DMS 273 treated with DMSO at 0.1 percent for 48 hours (cell line): ENCODE data around the gene MPEG1.

Source experiments
- DNase-seq: peaks from one replicate; lab custom pipeline; 2025; lab: John Stamatoyannopoulos, UW

Gene MPEG1

DNA sequence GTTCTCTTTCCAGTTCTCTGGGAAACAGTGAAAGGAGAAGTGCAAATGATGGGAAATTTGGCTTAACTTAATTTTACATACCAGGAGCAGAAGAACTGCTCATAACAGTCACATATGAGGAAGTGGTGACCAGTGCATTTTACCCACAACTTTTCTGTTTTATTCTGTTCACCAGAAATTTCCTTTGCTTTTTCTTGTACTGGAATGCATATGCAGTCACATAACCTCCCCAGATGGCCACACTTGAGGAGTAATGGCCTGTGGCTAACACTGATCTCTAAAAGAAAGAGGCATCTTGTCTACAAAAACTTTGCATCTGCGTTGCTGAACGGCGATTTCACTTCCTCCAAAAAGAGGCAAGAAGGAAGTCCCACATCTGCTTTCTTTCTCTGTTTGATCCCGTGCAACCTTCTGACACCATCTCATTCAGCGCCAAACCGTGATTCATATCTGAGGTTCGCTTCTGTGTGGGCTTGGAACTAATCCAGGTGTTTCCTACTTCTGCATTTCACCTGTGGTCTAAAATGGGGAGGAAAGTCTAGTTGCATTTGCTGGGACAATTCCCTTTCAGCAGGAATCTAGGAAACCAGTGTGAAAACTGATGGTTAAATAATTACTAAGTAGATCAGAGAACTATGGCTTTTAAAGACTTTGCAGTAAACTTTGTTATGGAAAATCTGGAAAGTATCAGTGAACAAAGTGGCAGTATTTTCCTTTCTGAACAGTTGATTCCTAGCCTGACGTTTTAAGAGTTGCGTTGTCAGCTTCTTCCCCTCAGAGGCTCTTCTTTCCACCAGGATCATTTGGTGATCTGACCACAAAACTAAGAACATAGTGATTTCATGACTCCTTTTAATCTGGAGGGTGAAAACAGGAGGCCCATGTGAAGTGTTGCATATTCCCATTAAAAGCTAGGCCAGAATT, 4.2 kb upstream of the MPEG1 start:
- no peak for DNase-seq

DNA sequence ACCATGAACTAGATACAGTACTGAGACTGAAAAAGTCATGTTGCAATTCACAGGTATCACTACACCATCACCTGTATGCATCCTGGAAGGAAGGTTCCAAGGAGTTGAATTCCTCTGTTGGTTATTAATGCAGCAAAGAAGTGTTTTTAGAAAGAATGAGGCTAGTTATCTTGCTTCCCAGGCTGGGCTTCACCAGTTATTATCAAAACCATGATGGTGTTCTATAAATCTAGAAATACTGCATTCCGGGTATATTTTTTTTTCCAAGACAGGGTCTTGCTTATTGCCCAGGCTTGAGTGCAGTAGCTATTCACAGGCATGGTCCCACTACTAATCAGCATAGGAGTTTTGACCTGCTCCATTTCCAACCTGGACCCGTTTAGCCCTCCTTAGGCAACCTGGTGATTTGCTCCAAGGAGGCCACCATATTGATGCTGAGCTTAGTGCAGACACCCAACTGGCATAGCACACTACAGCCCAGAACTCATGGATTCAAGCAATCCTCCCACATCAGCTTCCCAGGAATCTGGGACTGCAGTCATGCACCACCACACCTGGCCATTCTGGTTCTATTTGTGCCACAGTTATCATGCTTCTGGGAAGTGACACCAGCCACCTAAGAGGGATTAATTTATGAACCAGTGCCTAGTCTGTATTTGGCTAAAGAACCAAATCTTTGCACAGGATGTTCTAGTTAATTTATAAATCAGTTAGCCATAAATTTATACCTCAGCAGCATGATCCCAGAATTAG, 1.6 kb upstream of the MPEG1 start:
- DNase-seq: no peak

- DNase-seq: no peak
These were observed 505 bp downstream of the MPEG1 start for GRCh38 chr11:59212222-59212621.

DNA sequence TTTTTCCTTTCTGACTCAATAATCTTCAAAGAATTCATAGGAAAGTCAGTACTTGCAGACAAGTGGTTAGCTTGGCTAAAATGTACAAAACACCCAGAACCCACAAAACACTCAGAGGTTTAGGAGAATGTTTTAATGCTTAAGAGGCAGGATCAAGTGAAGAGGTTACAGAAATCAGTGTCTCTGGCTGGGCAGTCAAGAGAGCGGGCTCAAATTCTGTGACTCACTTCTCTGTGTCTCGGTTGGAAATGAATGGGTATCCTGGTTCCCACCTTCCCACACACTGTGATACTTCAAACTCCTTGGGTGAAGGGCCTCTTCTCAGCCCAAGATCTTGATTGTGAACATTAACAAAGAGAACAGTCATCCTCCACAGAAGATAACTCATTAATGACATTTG, 3.8 kb downstream of the MPEG1 start:
- no peak for DNase-seq

DNA sequence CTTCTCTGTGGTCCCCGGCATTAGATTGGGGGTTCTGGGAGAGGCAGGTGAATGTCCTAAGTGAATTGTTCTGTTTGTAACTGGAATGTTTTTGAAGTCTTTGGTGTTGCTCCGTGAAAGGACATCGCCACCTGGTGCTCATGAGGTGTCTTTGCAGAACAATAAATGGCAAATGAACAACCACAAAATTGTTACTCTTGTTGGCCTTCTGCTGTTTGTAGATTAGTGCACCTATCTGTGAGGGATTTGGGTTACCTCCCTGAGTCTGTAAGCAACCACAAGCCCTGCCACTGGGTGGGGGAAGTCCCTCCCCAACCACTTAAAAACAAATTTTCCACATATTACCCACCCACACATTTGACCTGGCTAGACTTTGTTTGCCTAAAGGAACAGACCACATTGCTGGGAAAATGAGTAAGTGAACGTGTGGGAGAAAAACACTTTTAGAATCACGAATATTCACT, 4.7 kb downstream of the MPEG1 start:
- DNase-seq: no peak

DNA sequence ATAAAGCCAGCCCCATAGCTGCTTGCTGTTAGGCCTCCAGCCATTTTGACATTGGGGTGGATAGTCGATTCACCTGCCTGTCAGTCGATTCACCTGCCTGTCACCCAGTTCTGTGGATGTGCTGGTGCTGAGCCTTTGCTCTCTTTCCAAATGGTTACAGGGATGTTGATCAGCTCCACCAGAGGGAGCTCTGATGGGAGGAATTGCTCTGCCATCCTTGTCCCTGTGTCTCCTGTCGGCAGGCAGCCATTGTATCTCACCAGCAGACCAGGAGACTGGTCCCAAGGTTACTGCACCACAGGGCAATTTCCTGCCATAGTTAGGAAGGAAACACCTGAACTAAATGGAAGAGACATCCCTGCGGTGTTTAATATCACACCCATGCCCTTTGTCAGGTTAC, 6.1 kb downstream of the MPEG1 start:
- no peak for DNase-seq

- no peak for DNase-seq
These were observed 7.1 kb downstream of the MPEG1 start for GRCh38 chr11:59205648-59206047.

DNA sequence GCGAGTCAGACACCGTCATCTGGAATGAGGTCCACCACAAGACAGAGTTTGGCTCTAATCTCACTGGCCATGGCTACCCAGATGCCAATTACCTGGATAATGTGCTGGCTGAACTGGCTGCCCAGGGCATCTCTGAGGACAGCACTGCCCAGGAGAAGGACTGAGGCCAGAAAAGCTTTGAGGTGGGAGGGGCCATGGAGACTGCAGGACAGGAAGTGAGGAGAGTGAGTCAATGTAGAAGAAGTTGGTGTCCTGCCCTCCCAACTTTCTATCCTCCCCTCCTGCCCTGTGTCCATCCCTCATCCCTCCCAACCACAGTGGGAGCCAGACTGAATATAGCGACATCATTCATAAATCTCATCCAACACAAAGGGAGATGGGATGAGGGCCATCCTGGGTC, 8.0 kb downstream of the MPEG1 start:
- DNase-seq: no peak

GRCh38 chr11:59201353-59201752, 11.4 kb downstream of the MPEG1 start:
- DNase-seq: no peak

GRCh38 chr11:59200423-59200746, 12.3 kb downstream of the MPEG1 start:
- no peak for DNase-seq

- DNase-seq: no peak
These were observed 12.9 kb downstream of the MPEG1 start for GRCh38 chr11:59199546-59200422.

GRCh38 chr11:59198726-59199125, 14.0 kb downstream of the MPEG1 start:
- no peak for DNase-seq

- no peak for DNase-seq
These were observed 14.7 kb downstream of the MPEG1 start for GRCh38 chr11:59197991-59198390.

GRCh38 chr11:59196777-59197176, 15.9 kb downstream of the MPEG1 start:
- no peak for DNase-seq

GRCh38 chr11:59195586-59195985, 17.1 kb downstream of the MPEG1 start:
- DNase-seq: no peak

GRCh38 chr11:59193587-59194130, 19.1 kb downstream of the MPEG1 start:
- DNase-seq: no peak

DNA sequence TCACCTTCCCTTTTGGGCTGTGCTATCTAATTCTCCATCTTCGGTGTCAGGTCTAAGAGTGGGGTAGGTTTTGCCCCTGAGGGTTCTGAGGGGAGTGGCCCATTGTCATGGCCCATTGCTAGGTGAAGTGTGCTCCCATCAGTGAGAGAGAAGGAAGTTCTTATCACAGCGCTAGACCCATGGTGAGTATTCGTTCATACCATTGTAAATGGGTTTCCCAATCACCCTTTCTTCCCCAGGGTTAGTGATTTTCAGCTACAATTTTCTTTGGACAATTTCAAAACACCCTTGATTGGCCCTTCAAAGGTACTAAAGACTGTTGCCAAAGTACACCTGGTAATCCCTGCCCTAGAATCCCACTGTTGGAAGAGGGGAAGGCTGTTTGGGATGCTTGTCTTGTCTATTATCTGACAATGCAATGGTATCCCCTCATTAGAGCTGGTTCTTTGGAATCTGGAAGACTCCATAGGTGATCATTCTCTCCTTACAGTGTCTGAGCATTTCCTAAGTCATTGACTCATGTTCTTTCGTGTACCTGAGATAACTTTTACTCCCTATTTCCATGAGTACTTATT, 20.2 kb downstream of the MPEG1 start:
- no peak for DNase-seq

DNA sequence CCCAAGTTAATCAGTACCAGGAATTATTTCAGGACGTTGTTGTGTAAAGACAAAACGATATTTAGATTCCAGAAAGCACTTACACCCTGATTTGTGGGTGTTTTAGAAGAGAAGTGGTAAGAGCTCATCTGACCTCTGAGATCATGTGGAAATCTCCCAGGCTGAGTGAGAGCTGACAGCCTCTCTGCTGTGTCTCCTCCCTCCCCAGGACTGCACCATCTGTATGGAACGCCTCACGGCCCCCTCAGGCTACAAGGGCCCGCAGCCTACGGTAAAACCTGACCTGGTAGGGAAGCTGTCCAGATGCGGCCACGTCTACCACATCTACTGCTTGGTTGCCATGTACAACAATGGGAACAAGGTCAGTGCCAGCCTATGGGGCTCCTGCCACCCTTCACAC, 20.8 kb downstream of the MPEG1 start:
- no peak for DNase-seq

DNA sequence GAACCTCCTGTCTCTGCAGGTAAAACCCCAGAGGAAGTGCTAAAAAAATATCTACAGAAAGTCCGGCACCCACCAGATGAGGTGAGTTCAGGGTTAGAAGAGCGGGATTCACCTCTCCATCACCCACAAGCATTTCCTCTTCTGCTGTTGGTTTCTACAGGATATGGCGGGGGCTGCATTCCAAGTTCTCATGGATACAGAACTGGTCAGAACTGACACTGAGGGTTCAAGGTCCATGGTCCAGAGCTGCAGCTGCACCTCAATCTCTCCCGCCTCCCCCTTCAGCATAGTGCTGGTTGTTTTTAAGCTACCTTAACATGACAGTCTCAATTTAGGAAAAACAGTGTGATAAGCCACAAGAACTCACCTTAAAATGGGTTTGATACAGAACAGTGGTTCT, 21.6 kb downstream of the MPEG1 start:
- no peak for DNase-seq

DNA sequence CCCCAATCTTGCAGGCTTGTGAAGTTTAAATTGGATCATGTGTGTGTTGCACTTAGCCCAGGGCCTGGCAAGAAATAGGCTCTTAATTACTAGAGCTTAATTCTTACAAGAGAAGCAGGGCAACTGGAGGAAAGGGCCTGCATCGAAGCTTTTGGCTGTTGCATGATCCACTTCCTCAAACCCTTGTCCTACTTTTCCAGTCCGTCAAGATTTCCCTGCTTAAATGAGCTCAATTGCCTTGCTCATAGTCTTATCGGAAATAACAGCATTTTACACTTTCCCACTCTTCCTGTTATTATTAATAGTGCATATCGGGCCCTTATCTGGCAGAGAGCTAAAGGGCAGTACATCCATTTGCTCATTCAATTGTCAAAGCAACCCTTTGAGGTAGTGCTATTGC, 22.7 kb downstream of the MPEG1 start:
- no peak for DNase-seq

GRCh38 chr11:59188954-59189353, 23.8 kb downstream of the MPEG1 start:
- DNase-seq: no peak

DNA sequence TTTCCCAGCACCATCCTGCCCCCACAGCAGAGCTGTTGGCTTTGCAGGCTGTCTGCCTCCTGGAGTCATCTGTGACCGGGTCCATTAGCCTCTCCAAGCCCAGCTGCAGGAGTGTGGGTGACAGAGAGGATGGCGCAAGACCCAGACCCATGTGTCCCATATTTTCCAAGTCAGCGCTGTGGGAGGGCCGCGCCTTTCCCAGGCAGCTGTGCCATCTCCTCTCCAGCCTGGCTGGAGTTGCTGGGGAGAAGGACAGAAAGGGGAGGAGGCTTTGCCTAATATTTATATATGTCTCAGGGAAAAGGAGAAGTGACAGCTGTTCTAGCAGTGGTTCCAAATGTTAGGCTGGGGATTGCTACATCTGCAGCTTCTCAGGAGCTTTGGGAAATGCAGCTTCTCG, 25.1 kb downstream of the MPEG1 start:
- no peak for DNase-seq
